Measurements from ENCODE around the gene PLD1.

Gene PLD1

GRCh38 chr3:171805687-171806086 lies 4.6 kb downstream of the PLD1 start:
- H3K27ac Mint-ChIP-seq: peak overlapping the region; percentile 56
- H3K9me3 Mint-ChIP-seq: no peaks in the 10 kb centered on the region
- no peak overlapping the region for H3K4me3 Mint-ChIP-seq
- H3K27me3 Mint-ChIP-seq: no peaks in the 10 kb centered on the region
- peaks cover 10% of the 10 kb centered on the region for H3K36me3 Mint-ChIP-seq (ENCODE audit: low read depth)
- intact Hi-C loops (cut with micrococcal nuclease): no loop called here
- peaks cover 61% of the 10 kb centered on the region for H3K4me1 Mint-ChIP-seq (ENCODE audit: low read depth)

GRCh38 chr3:171804618-171805389 lies 5.5 kb downstream of the PLD1 start:
- intact Hi-C loops (cut with micrococcal nuclease): no loop called here
- peaks cover 6% of the 10 kb centered on the region for H3K36me3 Mint-ChIP-seq (ENCODE audit: low read depth)
- H3K27ac Mint-ChIP-seq: no peak overlapping the region

GRCh38 chr3:171803044-171803443 lies 7.2 kb downstream of the PLD1 start:
- Mint-ChIP-seq H3K27me3 (no peaks in the 10 kb centered on the region), H3K4me1 (ENCODE audit: low read depth) (peaks cover 50% of the 10 kb centered on the region), H3K9me3 (no peaks in the 10 kb centered on the region), H3K36me3 (ENCODE audit: low read depth) (no peaks in the 10 kb centered on the region), H3K4me3 (no peak overlapping the region), H3K27ac (no peak overlapping the region)
- intact Hi-C loops (cut with micrococcal nuclease): no loop called here

More at GRCh38 chr3:171804618-171805389, 5.5 kb downstream of the PLD1 start:
- Mint-ChIP-seq H3K9me3 (no peaks in the 10 kb centered on the region), H3K27me3 (no peaks in the 10 kb centered on the region), H3K4me3 (no peak overlapping the region), H3K4me1 (ENCODE audit: low read depth) (peaks cover 60% of the 10 kb centered on the region)

- Mint-ChIP-seq H3K36me3 (ENCODE audit: low read depth) (no peaks in the 10 kb centered on the region), H3K27ac (no peak overlapping the region), H3K9me3 (no peaks in the 10 kb centered on the region), H3K4me1 (ENCODE audit: low read depth) (peaks cover 46% of the 10 kb centered on the region), H3K27me3 (no peaks in the 10 kb centered on the region), H3K4me3 (no peak overlapping the region)
- intact Hi-C loops (cut with micrococcal nuclease): no loop called here
Measured at GRCh38 chr3:171802590-171802956, 7.7 kb downstream of the PLD1 start.

- Mint-ChIP-seq H3K4me1 (ENCODE audit: low read depth) (peaks cover 40% of the 10 kb centered on the region), H3K27me3 (no peaks in the 10 kb centered on the region), H3K9me3 (no peaks in the 10 kb centered on the region), H3K36me3 (ENCODE audit: low read depth) (no peaks in the 10 kb centered on the region), H3K27ac (no peak overlapping the region), H3K4me3 (no peak overlapping the region)
- intact Hi-C loops (cut with micrococcal nuclease): no loop called here
Measured at GRCh38 chr3:171801738-171802589, 8.3 kb downstream of the PLD1 start.

- no peaks in the 10 kb centered on the region for H3K36me3 Mint-ChIP-seq (ENCODE audit: low read depth)
- no peak overlapping the region for H3K4me3 Mint-ChIP-seq
- intact Hi-C loops (cut with micrococcal nuclease): no loop called here
- H3K27me3 Mint-ChIP-seq: no peaks in the 10 kb centered on the region
- no peaks in the 10 kb centered on the region for H3K9me3 Mint-ChIP-seq
- no peak overlapping the region for H3K27ac Mint-ChIP-seq
- peaks cover 22% of the 10 kb centered on the region for H3K4me1 Mint-ChIP-seq (ENCODE audit: low read depth)
Measured at GRCh38 chr3:171799501-171799900, 10.8 kb downstream of the PLD1 start.

- Mint-ChIP-seq H3K4me3 (no peak overlapping the region), H3K36me3 (ENCODE audit: low read depth) (no peaks in the 10 kb centered on the region), H3K9me3 (no peaks in the 10 kb centered on the region), H3K27ac (no peak overlapping the region), H3K27me3 (no peaks in the 10 kb centered on the region), H3K4me1 (ENCODE audit: low read depth) (peaks cover 8% of the 10 kb centered on the region)
- intact Hi-C loops (cut with micrococcal nuclease): no loop called here
Measured at GRCh38 chr3:171797873-171798272, 12.4 kb downstream of the PLD1 start.

GRCh38 chr3:171797265-171797679 lies 13.0 kb downstream of the PLD1 start:
- no peaks in the 10 kb centered on the region for H3K27me3 Mint-ChIP-seq
- no peaks in the 10 kb centered on the region for H3K9me3 Mint-ChIP-seq
- H3K36me3 Mint-ChIP-seq (ENCODE audit: low read depth): no peaks in the 10 kb centered on the region
- H3K27ac Mint-ChIP-seq: no peak overlapping the region
- intact Hi-C loops (cut with micrococcal nuclease): no loop called here
- H3K4me1 Mint-ChIP-seq (ENCODE audit: low read depth): peaks cover 8% of the 10 kb centered on the region
- H3K4me3 Mint-ChIP-seq: no peak overlapping the region

- intact Hi-C loops (cut with micrococcal nuclease): no loop called here
- Mint-ChIP-seq H3K4me3 (no peak overlapping the region), H3K9me3 (no peaks in the 10 kb centered on the region), H3K27me3 (no peaks in the 10 kb centered on the region), H3K4me1 (ENCODE audit: low read depth) (peaks cover 11% of the 10 kb centered on the region), H3K36me3 (ENCODE audit: low read depth) (no peaks in the 10 kb centered on the region), H3K27ac (no peak overlapping the region)
Measured at GRCh38 chr3:171796625-171797264, 13.5 kb downstream of the PLD1 start.

GRCh38 chr3:171792531-171792930 lies 17.8 kb downstream of the PLD1 start:
- no peaks in the 10 kb centered on the region for H3K9me3 Mint-ChIP-seq
- no peak overlapping the region for H3K27ac Mint-ChIP-seq
- no peak overlapping the region for H3K4me3 Mint-ChIP-seq
- peaks cover 8% of the 10 kb centered on the region for H3K36me3 Mint-ChIP-seq (ENCODE audit: low read depth)
- intact Hi-C loops (cut with micrococcal nuclease): no loop called here
- H3K27me3 Mint-ChIP-seq: no peaks in the 10 kb centered on the region
- peaks cover 30% of the 10 kb centered on the region for H3K4me1 Mint-ChIP-seq (ENCODE audit: low read depth)

- H3K4me3 Mint-ChIP-seq: no peak overlapping the region
- no peaks in the 10 kb centered on the region for H3K27me3 Mint-ChIP-seq
- H3K9me3 Mint-ChIP-seq: no peaks in the 10 kb centered on the region
- H3K36me3 Mint-ChIP-seq (ENCODE audit: low read depth): peaks cover 8% of the 10 kb centered on the region
- intact Hi-C loops (cut with micrococcal nuclease): no loop called here
- H3K4me1 Mint-ChIP-seq (ENCODE audit: low read depth): peaks cover 30% of the 10 kb centered on the region
- no peak overlapping the region for H3K27ac Mint-ChIP-seq
Measured at GRCh38 chr3:171791692-171792076, 18.6 kb downstream of the PLD1 start.

- H3K9me3 Mint-ChIP-seq: no peaks in the 10 kb centered on the region
- peaks cover 30% of the 10 kb centered on the region for H3K4me1 Mint-ChIP-seq (ENCODE audit: low read depth)
- H3K36me3 Mint-ChIP-seq (ENCODE audit: low read depth): peaks cover 8% of the 10 kb centered on the region
- no peak overlapping the region for H3K27ac Mint-ChIP-seq
- H3K4me3 Mint-ChIP-seq: no peak overlapping the region
- no peaks in the 10 kb centered on the region for H3K27me3 Mint-ChIP-seq
- intact Hi-C loops (cut with micrococcal nuclease): no loop called here
Measured at GRCh38 chr3:171790898-171791691, 19.2 kb downstream of the PLD1 start.

GRCh38 chr3:171790574-171790897 lies 19.7 kb downstream of the PLD1 start:
- Mint-ChIP-seq H3K4me1 (ENCODE audit: low read depth) (peaks cover 30% of the 10 kb centered on the region), H3K27me3 (no peaks in the 10 kb centered on the region), H3K36me3 (ENCODE audit: low read depth) (peaks cover 8% of the 10 kb centered on the region), H3K27ac (no peak overlapping the region), H3K9me3 (no peaks in the 10 kb centered on the region), H3K4me3 (no peak overlapping the region)
- intact Hi-C loops (cut with micrococcal nuclease): no loop called here
